Right lung (tissue), 5 donors: ENCODE data around the gene EFNA3. TPM values are rescaled to one million over a fixed set of nuclear protein-coding genes. Genes with fewer than 3 reads are reported as not detected.

Source experiments
- DNase-seq, 2 donors: peaks; one replicate each; pipeline ENCODE4 v3.0.0-alpha.2; 2013
- polyA plus RNA-seq, 5 donors: library from polyadenylated mRNA; unstranded; fragments of 120-200 nt; gene quantifications; one replicate each; pipeline versions ENCODE4 v1.2.1 to v1.2.3, GENCODE V29; 2013; ENCODE audit warnings: inconsistent platforms in 1 of 5, low replicate concordance in 1 of 5; ENCODE audit not compliant: insufficient read length in 5 of 5, insufficient read depth in 1 of 5

EFNA3 gene
- polyA plus RNA-seq, 5 donors: 2.9 to 5.6 (median 4.3) TPM

DNA sequence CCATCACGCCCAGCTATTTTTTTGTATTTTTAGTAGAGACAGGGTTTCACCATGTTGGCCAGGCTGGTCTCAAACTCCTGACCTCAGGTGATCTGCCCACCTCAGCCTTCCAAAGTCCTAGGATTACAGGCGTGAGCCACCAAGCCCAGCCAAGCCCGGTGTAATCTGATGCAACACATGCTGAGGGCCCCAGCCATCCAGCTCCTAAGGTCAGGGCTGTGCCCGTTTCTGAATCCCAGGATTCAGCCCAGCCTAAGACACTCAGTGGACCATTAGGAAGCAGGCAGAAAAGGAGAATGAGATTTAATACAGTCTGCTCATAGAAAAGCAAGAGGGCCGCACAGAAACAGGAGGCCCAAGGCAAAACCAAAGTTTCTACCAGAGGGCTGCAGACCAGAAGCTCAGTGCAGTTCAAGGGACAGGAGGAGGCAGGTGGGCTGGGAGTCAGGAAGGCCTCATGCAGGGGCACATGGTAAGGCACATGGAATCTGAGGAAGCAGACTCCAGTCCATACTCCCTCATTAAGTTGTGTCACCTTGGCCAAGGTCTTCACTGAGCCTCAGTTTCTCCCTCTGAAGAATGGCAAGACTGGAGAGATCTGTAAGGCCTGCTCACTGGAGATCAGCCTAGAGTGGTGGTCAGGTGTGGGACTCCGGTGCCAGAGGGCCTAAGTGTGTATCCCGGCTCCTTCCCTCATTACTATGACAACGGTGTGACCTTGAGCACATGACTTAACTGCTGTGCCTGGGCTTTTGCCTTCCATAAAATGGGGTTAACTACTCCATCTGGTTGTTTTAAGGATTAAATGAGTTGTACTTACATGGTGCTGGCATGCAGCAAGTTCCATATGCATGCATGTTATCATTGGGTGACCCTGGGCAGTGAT, 29.9 kb upstream of the EFNA3 start:
- no peak for DNase-seq

GRCh38 chr1:155049651-155050559, 28.7 kb upstream of the EFNA3 start:
- DNase-seq: no peak

DNA sequence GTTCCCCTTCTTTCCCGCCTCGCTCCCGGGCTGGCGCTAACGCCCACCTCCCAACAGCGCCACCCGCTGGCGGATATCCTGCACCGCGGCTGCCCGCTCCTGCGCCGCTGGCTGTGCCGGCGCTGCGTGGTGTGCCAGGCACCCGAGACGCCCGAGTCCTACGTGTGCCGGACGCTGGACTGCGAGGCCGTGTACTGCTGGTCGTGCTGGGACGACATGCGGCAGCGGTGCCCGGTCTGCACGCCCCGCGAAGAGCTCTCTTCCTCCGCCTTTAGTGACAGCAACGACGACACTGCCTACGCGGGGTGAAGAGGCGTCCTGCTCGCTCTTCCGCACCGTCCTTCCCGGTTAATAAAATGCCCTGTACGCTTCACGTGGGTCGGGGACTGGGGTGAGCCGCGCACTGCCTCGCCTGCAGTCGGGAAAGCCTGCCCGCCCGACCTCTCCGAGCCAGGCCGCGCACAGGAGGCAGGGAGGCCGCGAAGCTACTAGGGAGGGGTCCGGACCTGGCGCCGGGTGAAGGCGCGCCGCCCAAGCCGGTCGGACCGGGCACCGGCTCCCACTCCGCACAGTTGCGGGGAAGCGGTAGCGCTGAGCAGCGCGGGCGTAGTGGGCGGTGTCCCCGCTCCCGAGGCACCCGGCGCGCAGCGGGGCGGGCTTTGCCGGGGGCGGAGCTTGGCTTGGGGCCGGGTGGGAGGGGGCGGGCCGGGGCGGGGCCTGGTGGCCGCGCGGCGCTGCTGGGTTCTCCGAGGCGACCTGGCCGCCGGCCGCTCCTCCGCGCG, 27.9 kb upstream of the EFNA3 start, which contains the start of gene ADAM15:
Gene ADAM15 (plus strand): TSS at position 757 of the 782 bp plus-strand sequence. CDS start 71 bp downstream, outside the sequence.
- DNase-seq: peak in 1 of 2 donors; percentile 73

- DNase-seq: no peak
Measured at GRCh38 chr1:155051342-155051776, 27.3 kb upstream of the EFNA3 start.

DNA sequence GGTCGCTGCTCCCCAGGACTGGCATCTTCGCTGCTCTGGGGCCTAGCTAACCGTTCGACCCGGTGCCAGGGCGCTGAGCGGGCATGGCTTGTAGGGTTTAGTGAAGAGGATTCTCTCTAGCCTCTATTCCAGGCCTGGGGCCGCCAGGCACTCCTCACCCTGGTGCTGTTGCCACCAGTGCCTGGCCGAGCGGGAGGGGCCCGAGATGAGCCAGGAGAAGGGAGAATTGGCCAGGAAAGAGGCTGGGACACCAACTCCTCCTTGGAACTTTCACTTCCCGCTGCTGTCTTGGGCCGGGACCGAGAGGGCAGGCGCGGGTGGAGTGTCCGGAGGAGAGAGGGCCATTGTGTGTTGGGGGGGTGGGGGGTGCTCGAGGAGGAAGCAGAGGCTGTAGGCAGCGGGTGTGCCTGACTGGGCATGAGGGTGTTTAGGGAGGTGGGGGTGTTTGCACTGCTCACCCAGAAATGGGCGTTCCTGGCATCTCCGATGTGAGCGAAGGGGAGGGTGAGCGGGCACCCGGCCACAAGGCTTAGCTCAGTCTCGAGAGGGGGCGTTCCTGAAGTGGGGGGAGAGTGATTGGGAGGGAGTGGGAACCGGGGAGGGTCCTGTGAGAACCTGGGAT, 26.7 kb upstream of the EFNA3 start:
- no peak for DNase-seq

DNA sequence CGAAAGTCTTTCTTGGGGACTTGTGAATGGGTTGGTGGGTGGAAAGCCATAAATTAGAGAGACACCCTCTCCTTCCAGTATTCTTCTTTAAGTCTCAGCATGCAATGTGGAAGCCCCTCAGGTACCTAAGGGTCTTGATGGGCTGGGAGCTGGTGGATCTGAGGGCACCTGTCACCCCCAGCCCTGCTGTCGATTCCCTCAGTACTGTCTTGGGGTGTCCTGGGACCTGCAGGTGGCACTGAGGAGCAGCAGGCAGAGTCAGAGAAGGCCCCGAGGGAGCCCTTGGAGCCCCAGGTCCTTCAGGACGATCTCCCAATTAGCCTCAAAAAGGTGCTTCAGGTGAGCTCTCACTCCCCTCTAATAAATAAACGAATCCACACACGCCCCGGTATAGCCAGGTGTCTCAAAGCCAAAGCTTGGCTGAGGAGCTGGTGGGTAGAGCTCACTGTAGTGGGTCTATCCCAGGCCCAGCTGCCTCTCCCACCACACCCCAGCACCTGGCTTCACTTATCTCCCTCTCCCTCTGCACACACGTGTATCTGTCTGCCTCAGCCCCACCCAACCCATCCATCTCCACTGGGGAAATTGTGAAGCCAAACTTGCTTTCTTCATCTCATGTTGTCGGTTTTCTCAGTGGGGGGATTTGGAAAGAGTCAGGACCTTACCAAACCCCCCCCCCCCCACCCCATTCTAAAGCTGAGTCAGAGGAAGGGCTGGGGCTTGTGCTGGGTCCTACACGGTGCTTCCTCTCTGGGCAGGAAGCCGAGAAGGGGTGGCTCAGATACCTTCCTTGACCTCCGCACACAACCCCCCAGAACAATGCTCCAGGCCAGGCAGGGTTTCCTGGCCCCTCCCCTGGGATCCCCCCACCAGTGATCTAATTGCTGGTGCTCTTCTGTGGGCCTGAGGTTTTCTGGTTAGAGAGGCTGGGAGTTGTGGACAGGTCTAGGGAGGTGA, 25.9 kb upstream of the EFNA3 start:
- DNase-seq: no peak

DNA sequence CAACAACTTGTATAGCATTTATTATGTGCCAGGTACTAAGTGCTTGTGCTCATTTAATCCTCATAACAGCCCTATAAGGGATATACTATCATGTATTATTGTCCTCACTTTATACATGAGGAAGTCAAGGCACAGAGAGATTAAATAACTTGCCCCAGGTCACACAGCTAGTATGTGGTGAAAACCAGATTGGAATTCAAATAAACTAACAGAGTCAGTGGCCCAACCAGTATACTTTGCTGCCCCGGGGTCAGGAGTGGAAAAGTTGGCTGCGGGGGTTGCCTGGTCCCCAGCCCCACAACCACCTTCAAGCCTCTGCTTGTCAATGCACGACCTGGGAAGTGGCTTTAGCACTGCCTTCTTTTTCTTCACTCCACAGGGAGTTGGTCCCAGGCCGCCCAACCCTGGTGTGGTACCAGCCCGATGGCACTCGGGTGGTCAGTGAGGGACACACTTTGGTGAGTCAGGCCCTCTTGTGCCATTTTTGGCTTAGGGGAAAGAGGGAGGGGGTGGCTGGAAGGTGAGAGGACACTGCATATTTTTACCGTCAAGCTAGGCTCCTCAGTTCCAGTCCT, 25.0 kb upstream of the EFNA3 start:
- no peak for DNase-seq

DNA sequence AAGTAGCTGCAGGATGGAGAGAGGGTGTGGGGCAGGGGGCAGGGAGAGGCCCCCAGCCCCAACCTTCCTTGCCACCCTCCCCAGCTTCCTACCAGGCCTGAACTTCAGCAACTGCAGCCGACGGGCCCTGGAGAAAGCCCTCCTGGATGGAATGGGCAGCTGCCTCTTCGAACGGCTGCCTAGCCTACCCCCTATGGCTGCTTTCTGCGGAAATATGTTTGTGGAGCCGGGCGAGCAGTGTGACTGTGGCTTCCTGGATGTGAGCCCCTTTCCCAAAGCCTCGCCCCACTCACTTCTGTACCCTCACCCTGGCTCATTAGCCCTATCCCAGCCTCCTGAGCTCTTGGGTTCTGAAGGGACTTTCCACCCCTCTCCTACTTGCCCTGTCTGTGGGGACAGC, 21.5 kb upstream of the EFNA3 start:
- no peak for DNase-seq

- no peak for DNase-seq
Measured at GRCh38 chr1:155057788-155058211, 20.8 kb upstream of the EFNA3 start.

DNA sequence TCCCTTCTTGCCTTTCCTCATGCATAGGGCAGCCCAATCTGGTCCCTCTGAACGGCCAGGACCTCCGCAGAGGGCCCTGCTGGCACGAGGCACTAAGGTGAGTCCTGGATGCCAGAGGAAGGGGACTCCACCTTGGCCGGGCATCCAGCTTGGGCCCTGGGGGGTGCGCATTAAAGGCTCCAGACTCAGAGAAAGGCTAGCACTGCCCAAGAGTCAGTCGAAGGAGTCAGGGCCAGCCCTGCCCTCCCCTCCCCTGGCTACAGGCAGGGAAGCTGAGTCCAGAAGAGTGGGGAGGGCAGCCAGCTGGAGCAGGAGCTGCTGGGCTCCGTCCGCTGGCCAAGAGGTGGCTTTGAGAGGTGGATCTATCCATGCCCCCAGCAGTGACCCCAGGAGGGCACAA, 17.9 kb upstream of the EFNA3 start:
- no peak for DNase-seq

- no peak for DNase-seq
Measured at GRCh38 chr1:155061381-155062150, 17.1 kb upstream of the EFNA3 start.

DNA sequence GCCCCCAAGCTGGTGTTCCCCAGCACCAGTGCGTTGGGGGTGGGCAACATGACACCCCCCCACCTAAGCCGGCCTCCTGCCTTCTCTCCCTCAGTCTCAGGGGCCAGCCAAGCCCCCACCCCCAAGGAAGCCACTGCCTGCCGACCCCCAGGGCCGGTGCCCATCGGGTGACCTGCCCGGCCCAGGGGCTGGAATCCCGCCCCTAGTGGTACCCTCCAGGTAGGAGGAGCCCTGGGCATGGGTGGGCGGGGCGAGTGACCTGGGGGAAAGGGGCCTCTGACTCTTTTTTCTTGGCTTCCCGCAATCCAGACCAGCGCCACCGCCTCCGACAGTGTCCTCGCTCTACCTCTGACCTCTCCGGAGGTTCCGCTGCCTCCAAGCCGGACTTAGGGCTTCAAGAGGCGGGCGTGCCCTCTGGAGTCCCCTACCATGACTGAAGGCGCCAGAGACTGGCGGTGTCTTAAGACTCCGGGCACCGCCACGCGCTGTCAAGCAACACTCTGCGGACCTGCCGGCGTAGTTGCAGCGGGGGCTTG, 16.4 kb upstream of the EFNA3 start:
- no peak for DNase-seq

- no peak for DNase-seq
Measured at GRCh38 chr1:155062702-155063411, 15.8 kb upstream of the EFNA3 start.

GRCh38 chr1:155063550-155064110, 15.0 kb upstream of the EFNA3 start, which contains the start of gene EFNA4:
Gene EFNA4 (plus strand): TSS chr1:155063740. CDS start chr1:155063824, 84 bp downstream.
- peak; percentile 84 to 87 for DNase-seq

DNA sequence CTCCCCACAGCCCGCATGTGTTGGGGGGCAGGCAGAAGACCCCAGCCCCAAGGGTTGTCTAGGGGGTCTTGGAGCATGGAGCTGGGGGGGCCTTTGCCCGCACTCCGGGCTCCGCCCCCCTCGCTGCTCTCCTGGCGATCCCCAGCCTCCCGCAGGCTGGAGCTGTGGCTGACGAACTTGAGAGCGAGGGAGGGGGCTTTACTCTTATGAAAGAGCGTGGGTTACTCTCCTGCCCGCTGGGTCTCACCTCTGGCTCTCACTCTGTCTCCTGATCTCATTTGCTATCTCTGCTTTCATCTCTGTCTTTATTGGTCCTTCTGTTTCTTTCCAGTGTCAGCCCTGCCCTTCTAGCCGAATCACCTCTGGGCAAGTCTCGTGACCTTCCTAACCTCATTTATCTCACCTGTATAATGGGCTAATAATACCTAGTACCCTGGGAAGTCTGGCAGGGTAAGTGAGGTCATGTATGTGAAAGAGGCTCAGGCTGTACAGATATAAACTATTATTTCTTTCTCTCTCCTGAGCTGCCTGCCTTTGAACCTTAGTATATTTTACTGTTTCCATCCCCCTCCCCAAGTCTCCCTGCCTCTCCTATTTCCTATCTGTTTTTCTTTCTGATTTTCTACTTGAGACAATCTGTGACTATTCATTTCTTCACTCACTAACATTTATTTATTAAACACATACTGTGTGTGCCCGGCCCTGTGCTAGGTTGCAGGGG, 14.4 kb upstream of the EFNA3 start:
- no peak for DNase-seq

- no peak for DNase-seq
Measured at GRCh38 chr1:155064832-155065429, 13.7 kb upstream of the EFNA3 start.
